Breast epithelium (tissue), 3 donors: ENCODE results near the gene GPC6.

Experiments
- POLR2A ChIP-seq: fragments of 450-650 bp; IDR thresholded peaks from one replicate; pipeline ENCODE4 v1.6.1; 2016; ENCODE audit warnings: antibody characterized with exemption, mild to moderate bottlenecking, moderate library complexity
- TF ChIP-seq, protein P1 (sequence below), 3 donors: fragments of 450-650 bp; IDR thresholded peaks; one replicate each; pipeline ENCODE4 v1.5.1; 2016 to 2017; ENCODE audit warnings: antibody characterized with exemption in 3 of 3, mild to moderate bottlenecking in 3 of 3, moderate library complexity in 3 of 3

DNA sequence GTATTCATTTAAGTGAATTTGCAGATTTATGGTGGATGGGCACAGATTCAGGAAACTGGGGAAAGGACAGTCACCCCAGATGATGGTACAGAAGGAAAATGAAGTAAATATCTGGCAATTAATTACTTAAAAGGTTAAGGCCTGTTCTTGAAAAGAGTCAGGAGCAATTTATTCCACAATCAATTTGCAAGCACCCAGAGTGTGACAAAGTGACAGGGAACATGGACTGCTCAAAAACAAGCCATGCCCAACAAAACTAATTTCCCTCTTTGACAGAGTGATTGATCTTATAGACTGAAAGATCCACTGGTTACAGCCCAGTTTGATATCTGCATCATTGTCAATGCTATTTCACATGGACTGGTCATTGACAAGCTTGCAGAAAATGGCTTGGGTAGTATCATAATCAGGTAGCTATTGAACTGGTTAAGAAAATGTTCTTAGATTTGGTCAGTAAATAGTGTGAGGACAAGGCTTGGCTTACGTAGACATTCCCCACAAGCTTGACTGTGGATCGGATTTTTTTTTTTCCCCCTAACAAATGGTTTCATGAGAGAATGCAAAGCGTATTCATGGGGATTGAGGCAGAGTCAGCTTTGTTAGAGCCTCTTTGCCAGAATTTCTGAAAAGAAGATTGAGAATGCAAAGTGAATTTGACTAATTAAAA, 584.6 kb downstream of the GPC6 start:
- no peak for TF ChIP-seq POLR2A
- TF ChIP-seq, protein P1, sequence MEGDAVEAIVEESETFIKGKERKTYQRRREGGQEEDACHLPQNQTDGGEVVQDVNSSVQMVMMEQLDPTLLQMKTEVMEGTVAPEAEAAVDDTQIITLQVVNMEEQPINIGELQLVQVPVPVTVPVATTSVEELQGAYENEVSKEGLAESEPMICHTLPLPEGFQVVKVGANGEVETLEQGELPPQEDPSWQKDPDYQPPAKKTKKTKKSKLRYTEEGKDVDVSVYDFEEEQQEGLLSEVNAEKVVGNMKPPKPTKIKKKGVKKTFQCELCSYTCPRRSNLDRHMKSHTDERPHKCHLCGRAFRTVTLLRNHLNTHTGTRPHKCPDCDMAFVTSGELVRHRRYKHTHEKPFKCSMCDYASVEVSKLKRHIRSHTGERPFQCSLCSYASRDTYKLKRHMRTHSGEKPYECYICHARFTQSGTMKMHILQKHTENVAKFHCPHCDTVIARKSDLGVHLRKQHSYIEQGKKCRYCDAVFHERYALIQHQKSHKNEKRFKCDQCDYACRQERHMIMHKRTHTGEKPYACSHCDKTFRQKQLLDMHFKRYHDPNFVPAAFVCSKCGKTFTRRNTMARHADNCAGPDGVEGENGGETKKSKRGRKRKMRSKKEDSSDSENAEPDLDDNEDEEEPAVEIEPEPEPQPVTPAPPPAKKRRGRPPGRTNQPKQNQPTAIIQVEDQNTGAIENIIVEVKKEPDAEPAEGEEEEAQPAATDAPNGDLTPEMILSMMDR (IDR thresholded peaks at IDR 0.05), result no peak
